Measurements from ENCODE around the gene CALHM2. TPM values are rescaled to one million over a fixed set of nuclear protein-coding genes. Genes with fewer than 3 reads are reported as not detected.
A peak's percentile ranks its signal among the peaks of the same experiment; 100 is the strongest.
"Not testable (repeated sequence)": the region's sequence is repeated elsewhere in the genome, so short reads cannot be mapped to it uniquely, and the experiment has no call there.

CALHM2 gene
- total and polyA plus RNA-seq, 7 experiments from 2014 or later = 2.0 to 67.2 (median 19.2) TPM

DNA sequence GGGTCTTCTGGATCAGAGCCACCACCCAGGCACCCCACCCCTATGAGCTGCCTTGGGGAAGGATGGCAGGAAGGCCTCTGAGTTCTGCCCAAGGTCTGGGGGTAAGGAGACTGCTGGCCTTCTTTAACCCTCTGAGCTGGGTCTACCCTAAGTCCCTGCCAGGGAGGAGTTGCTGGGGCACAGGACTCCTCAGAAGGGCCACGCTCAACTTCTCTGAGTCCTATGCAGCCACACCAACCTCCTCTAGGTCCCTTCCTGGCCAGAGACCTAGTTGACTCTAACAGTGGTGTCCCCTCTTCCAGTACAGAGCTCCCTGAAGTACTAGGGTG lies 38.8 kb upstream of the CALHM2 start:
- ATAC-seq (no peak), DNase-seq (no peak)
- H3K36me3 ChIP-seq (ENCODE audit: control insufficient read depth in 2 of 3, insufficient read depth in 3 of 3, low read length in 3 of 3) = no peaks in the 10 kb centered on the region
- H3K27ac ChIP-seq (ENCODE audit: low read depth, low read length) = no peak overlapping the region
- ChIA-PET CTCF (interaction anchor here (1.9 kb wide), 1 partner anchor 75 kb away, joined by 9 read pairs; no protein-coding TSS in a partner anchor), POLR2A (no interaction called here)
- Mint-ChIP-seq H3K36me3 (no peaks in the 10 kb centered on the region), H3K4me1 (peaks cover 0 to 18% (median 15%) of the 10 kb centered on the region in 7 donors), H3K4me3 (no peak overlapping the region), H3K27me3 (peaks cover 24 to 39% (median 31%) of the 10 kb centered on the region in 5 donors), H3K9me3 (no peaks in the 10 kb centered on the region), H3K27ac (no peak overlapping the region)
- H3K9me3 ChIP-seq (ENCODE audit: control insufficient read depth in 2 of 3, low read length in 3 of 3) = no peaks in the 10 kb centered on the region
- peaks cover 0 to 12% of the 10 kb centered on the region in 2 donors for H3K4me1 ChIP-seq (ENCODE audit: control insufficient read depth in 2 of 2, insufficient read depth in 2 of 2, low read length in 2 of 2)
- no peak overlapping the region for H3K4me3 ChIP-seq (ENCODE audit: low read length)
- intact Hi-C loops (cut with micrococcal nuclease) = loop anchor here in 1 of 2 donors (5.0 kb wide), 1 partner anchor 574 kb away; the partner anchor contains the start of gene CNNM2
- H3K27me3 ChIP-seq (ENCODE audit: control insufficient read depth in 2 of 2, insufficient read depth in 2 of 2, low read length in 2 of 2) = no peaks in the 10 kb centered on the region

DNA sequence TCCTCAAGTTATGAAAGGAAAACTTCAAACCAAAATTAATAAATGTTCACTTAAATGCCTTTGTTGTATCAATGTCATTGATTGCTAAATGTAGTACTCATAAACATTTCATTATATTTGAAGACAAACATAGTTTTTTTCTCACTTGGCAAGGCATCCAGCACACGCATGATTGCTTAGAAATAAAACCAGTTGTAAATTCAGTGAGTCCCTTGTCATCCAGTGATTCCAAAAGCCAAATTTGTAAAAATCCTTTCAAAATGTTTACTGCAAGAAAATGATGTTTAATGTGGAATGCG lies 35.2 kb upstream of the CALHM2 start:
- no peak overlapping the region for H3K27ac Mint-ChIP-seq
- Histone ChIP-seq H3K9me3 (ENCODE audit: control insufficient read depth in 2 of 3, low read length in 3 of 3) (no peaks in the 10 kb centered on the region), H3K4me3 (ENCODE audit: low read length) (no peak overlapping the region), H3K27me3 (ENCODE audit: control insufficient read depth in 2 of 2, insufficient read depth in 2 of 2, low read length in 2 of 2) (no peaks in the 10 kb centered on the region), H3K36me3 (ENCODE audit: control insufficient read depth in 2 of 3, insufficient read depth in 3 of 3, low read length in 3 of 3) (no peaks in the 10 kb centered on the region), H3K4me1 (ENCODE audit: control insufficient read depth in 2 of 2, insufficient read depth in 2 of 2, low read length in 2 of 2) (peaks cover 0 to 9% of the 10 kb centered on the region in 2 donors), H3K27ac (ENCODE audit: low read depth, low read length) (no peak overlapping the region)
- H3K4me3 Mint-ChIP-seq = no peak overlapping the region
- ATAC-seq = no peak
- intact Hi-C loops (cut with micrococcal nuclease) = loop anchor here (5.0 to 10.0 kb wide), 4 partner anchors 155 to 653 kb away; partner anchors contain the start of genes BORCS7 (in 1 of the 2) and CYP17A1 (in 1 of the 2)
- CTCF ChIA-PET = interaction anchor here (7.6 kb wide), 1 partner anchor 71 kb away, joined by 99 read pairs; no protein-coding TSS in a partner anchor
- H3K27me3 Mint-ChIP-seq = peaks cover 5 to 16% (median 7%) of the 10 kb centered on the region in 5 donors
- no peaks in the 10 kb centered on the region for H3K9me3 Mint-ChIP-seq
- POLR2A ChIA-PET = no interaction called here
- H3K36me3 Mint-ChIP-seq = no peaks in the 10 kb centered on the region
- DNase-seq = no peak
- H3K4me1 Mint-ChIP-seq = peaks cover 0 to 11% (median 4%) of the 10 kb centered on the region in 7 donors

DNA sequence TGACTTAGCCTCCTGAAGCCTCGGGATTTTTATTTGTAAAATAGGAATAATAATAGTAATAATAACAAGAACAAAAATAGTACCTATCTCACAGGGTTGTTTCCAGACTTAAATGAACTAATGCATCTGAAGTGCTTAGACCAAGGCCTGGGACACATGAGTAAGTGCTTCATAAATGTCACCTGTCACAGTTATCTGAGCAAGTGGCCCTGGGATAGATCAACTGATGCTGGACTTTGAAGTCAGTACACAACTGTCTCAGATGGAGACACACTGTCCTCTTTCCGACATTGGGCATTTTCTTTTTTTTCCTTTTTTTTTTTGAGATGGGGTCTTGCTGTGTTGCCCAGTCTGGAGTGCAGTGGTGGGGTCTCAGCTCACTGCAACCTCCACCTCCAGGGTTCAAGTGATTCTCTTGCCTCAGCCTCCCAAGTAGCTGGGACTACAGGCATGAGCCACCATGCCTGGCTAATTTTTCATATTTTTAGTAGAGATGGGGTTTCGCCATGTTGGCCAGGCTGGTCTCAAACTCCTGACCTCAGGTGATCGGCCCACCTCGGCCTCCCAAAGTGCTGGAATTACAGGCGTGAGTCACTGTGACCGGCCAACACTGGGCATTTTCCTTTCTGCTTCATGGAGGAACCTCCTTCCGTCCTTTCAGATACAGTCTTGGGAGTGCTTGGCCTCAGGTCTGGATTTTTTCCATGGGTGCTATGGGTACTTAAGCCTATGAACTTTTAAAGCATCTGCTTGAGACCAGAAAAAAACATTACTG lies 34.7 kb upstream of the CALHM2 start:
- not testable (repeated sequence) for H3K4me1 ChIP-seq (ENCODE audit: control insufficient read depth in 2 of 2, insufficient read depth in 2 of 2, low read length in 2 of 2); H3K27me3 ChIP-seq (ENCODE audit: control insufficient read depth in 2 of 2, insufficient read depth in 2 of 2, low read length in 2 of 2); H3K9me3 ChIP-seq (ENCODE audit: control insufficient read depth in 2 of 3, low read length in 3 of 3); H3K27ac ChIP-seq (ENCODE audit: low read depth, low read length); H3K4me3 Mint-ChIP-seq; H3K36me3 Mint-ChIP-seq; H3K36me3 ChIP-seq (ENCODE audit: control insufficient read depth in 2 of 3, insufficient read depth in 3 of 3, low read length in 3 of 3); H3K27ac Mint-ChIP-seq; H3K9me3 Mint-ChIP-seq; H3K4me3 ChIP-seq (ENCODE audit: low read length); ATAC-seq; DNase-seq
- Mint-ChIP-seq H3K4me1 (peaks cover 0 to 15% (median 4%) of the 10 kb centered on the region in 7 donors), H3K27me3 (peaks cover 0 to 10% (median 2%) of the 10 kb centered on the region in 5 donors)
- ChIA-PET CTCF (interaction anchor here (0.7 to 7.6 kb wide), 3 partner anchors 12 to 75 kb away, joined by 3 to 99 read pairs (median 5); no protein-coding TSS in a partner anchor), POLR2A (interaction anchor here (0.6 kb wide), 1 partner anchor 653 kb away, joined by 3 read pairs; no protein-coding TSS in a partner anchor)
- intact Hi-C loops (cut with micrococcal nuclease) = loop anchor here (5.0 to 10.0 kb wide), 4 partner anchors 155 to 652 kb away; partner anchors contain the start of genes BORCS7 (in 1 of the 2) and CYP17A1 (in 1 of the 2)

DNA sequence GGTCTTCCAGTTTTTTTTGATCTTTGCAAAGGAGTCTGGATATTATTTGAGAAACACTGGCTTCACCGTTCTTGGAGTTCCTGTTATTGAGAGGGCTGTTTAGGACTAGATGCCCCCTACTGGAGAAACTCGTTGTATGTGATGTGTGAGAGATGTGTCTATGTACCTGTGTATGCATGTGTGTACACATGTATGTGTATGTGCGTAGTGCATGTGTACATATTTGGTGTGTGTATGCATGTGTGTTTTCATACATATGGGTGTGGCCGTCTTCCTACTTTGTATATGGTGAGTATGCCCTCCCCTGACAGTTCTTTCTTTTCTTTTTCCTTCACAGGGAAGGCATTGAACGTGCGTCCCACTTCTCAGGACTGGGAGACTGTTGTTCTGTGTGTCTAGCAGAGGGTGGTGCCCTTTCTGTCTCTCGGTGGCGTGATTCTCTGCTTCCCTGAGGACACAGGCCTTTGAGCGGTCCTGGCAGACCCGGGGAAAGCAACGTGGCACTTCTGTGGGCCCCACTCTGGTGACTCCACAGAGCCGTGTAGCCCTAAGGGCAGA lies 29.9 kb upstream of the CALHM2 start:
- Mint-ChIP-seq H3K36me3 (no peaks in the 10 kb centered on the region), H3K9me3 (peaks cover 0 to 1% (median 0%) of the 10 kb centered on the region in 11 donors), H3K27me3 (peaks cover 0 to 6% (median 0%) of the 10 kb centered on the region in 5 donors), H3K4me1 (peaks cover 0 to 27% (median 4%) of the 10 kb centered on the region in 7 donors), H3K4me3 (no peak overlapping the region), H3K27ac (no peak overlapping the region)
- no peak overlapping the region for H3K27ac ChIP-seq (ENCODE audit: low read depth, low read length)
- H3K36me3 ChIP-seq (ENCODE audit: control insufficient read depth in 2 of 3, insufficient read depth in 3 of 3, low read length in 3 of 3) = no peaks in the 10 kb centered on the region
- DNase-seq = peak in 7 of 9 donors; percentile 41 to 69 (median 57)
- H3K9me3 ChIP-seq (ENCODE audit: control insufficient read depth in 2 of 3, low read length in 3 of 3) = no peaks in the 10 kb centered on the region
- no peaks in the 10 kb centered on the region for H3K27me3 ChIP-seq (ENCODE audit: control insufficient read depth in 2 of 2, insufficient read depth in 2 of 2, low read length in 2 of 2)
- POLR2A ChIA-PET = no interaction called here
- ATAC-seq = peak; percentile 79
- no peak overlapping the region for H3K4me3 ChIP-seq (ENCODE audit: low read length)
- H3K4me1 ChIP-seq (ENCODE audit: control insufficient read depth in 2 of 2, insufficient read depth in 2 of 2, low read length in 2 of 2) = no peaks in the 10 kb centered on the region
- CTCF ChIA-PET = interaction anchor here (0.7 to 7.6 kb wide), 4 partner anchors 30 to 1176 kb away, joined by 3 to 99 read pairs (median 6); partner anchors contain the start of gene CALHM2
- intact Hi-C loops (cut with micrococcal nuclease) = loop anchor here (1.0 to 10.0 kb wide), 8 partner anchors 30 to 647 kb away; partner anchors contain the start of genes CALHM2 (in 1 of the 2), CNNM2 (in 1 of the 2) and CYP17A1 (in 1 of the 2)

DNA sequence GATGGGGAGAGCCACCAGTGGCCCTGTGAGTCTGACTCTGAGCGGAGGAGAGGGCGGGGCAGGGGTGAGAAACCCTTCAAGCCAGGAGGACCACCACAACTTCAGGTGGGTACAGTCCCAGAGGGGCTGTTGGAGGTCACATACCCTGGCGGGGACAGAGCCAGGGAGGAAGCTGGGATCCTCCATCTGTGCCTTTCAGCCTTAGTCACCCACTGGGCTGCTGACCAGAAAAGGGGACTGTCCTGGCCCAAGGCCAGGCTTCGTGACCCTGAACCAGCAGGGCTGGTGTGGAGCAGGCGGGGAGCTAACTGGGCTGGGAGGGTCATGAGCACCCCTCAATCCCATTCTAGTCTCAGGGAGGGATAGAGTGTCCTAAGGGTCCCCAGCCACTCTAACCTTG lies 28.4 kb upstream of the CALHM2 start:
- no peaks in the 10 kb centered on the region for H3K36me3 Mint-ChIP-seq
- no peak overlapping the region for H3K4me3 Mint-ChIP-seq
- DNase-seq (no peak), ATAC-seq (no peak)
- Histone ChIP-seq H3K36me3 (ENCODE audit: control insufficient read depth in 2 of 3, insufficient read depth in 3 of 3, low read length in 3 of 3) (no peaks in the 10 kb centered on the region), H3K27me3 (ENCODE audit: control insufficient read depth in 2 of 2, insufficient read depth in 2 of 2, low read length in 2 of 2) (no peaks in the 10 kb centered on the region), H3K4me3 (ENCODE audit: low read length) (no peak overlapping the region), H3K27ac (ENCODE audit: low read depth, low read length) (no peak overlapping the region), H3K9me3 (ENCODE audit: control insufficient read depth in 2 of 3, low read length in 3 of 3) (no peaks in the 10 kb centered on the region), H3K4me1 (ENCODE audit: control insufficient read depth in 2 of 2, insufficient read depth in 2 of 2, low read length in 2 of 2) (no peaks in the 10 kb centered on the region)
- peaks cover 0 to 3% (median 0%) of the 10 kb centered on the region in 5 donors for H3K27me3 Mint-ChIP-seq
- ChIA-PET CTCF (interaction anchor here (1.3 to 1.9 kb wide), 2 partner anchors 61 to 64 kb away, joined by 7 to 10 read pairs; no protein-coding TSS in a partner anchor), POLR2A (no interaction called here)
- H3K9me3 Mint-ChIP-seq = peaks cover 0 to 1% (median 0%) of the 10 kb centered on the region in 11 donors
- intact Hi-C loops (cut with micrococcal nuclease) = loop anchor here (10.0 kb wide), 2 partner anchors 416 to 646 kb away; partner anchors contain the start of gene CYP17A1 (in 1 of the 2)
- peaks cover 0 to 31% (median 4%) of the 10 kb centered on the region in 7 donors for H3K4me1 Mint-ChIP-seq
- peak overlapping the region in 1 of 9 donors; percentile 52 for H3K27ac Mint-ChIP-seq

DNA sequence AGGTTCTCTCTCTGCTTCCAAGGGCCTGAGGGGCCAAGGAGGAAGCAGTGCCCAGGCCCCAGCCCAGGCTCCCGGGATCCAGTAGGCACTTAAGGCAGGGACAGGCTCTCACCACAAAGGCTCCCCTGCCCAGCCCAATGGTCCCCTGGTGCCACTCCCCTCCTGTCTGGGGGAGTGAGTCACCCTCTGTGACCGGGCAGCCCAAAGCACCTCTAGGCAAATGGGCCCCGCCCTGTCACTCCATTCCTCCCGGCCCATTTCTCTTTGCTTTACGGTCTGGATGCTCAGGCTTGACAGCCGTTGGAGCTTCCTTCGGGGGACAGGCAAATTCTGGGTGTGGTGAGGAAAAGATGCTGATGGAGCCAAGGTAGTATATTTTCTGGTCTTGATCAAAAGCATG lies 27.0 kb upstream of the CALHM2 start, which contains the start of gene CALHM3:
CALHM3 (minus strand) TSS at position 106 of the 400 bp plus-strand sequence. CDS start 208 bp downstream, outside the sequence.
- Mint-ChIP-seq H3K9me3 (peaks cover 0 to 1% (median 0%) of the 10 kb centered on the region in 11 donors), H3K36me3 (peaks cover 0 to under 1% (median 0%) of the 10 kb centered on the region in 5 donors), H3K4me3 (no peak within 1 kb of the TSS), H3K27me3 (peaks cover 0 to 3% (median 0%) of the 10 kb centered on the region in 5 donors), H3K27ac (peak within 1 kb of the TSS in 2 of 9 donors; percentile 30 to 66), H3K4me1 (peaks cover 0 to 37% (median 5%) of the 10 kb centered on the region in 7 donors)
- ATAC-seq (peak; percentile 33), DNase-seq (no peak)
- Histone ChIP-seq H3K4me1 (ENCODE audit: control insufficient read depth in 2 of 2, insufficient read depth in 2 of 2, low read length in 2 of 2) (peaks cover 0 to 3% of the 10 kb centered on the region in 2 donors), H3K9me3 (ENCODE audit: control insufficient read depth in 2 of 3, low read length in 3 of 3) (no peaks in the 10 kb centered on the region), H3K4me3 (ENCODE audit: low read length) (no peak within 1 kb of the TSS), H3K27ac (ENCODE audit: low read depth, low read length) (no peak within 1 kb of the TSS), H3K27me3 (ENCODE audit: control insufficient read depth in 2 of 2, insufficient read depth in 2 of 2, low read length in 2 of 2) (no peaks in the 10 kb centered on the region), H3K36me3 (ENCODE audit: control insufficient read depth in 2 of 3, insufficient read depth in 3 of 3, low read length in 3 of 3) (no peaks in the 10 kb centered on the region)
- CTCF ChIA-PET = interaction anchor here (0.8 to 1.0 kb wide), 2 partner anchors 28 to 64 kb away, joined by 3 read pairs; no protein-coding TSS in a partner anchor
- intact Hi-C loops (cut with micrococcal nuclease) = no loop called here
- POLR2A ChIA-PET = no interaction called here

Measured in naive thymus-derived CD4-positive, alpha-beta T cell (primary cell).